B cell (primary cell): ENCODE measurements around the gene CELA3A. TPM values are rescaled to one million over a fixed set of nuclear protein-coding genes. Genes with fewer than 3 reads are reported as not detected.

Experiments used
- ATAC-seq: fragments of 200-7000 bp; cut with Tn5 transposase; one replicate; pipeline ENCODE4 v1.10.0; 2021; ENCODE audit warnings: low read depth, mild to moderate bottlenecking, moderate number of reproducible peaks, moderate library complexity
- CTCF ChIA-PET: fragments of 350-600 bp; sonication (Branson Sonifier 250); formaldehyde crosslinking; loops from one replicate; lab custom pipeline; 2021; ENCODE audit warnings: antibody characterized with exemption, inconsistent platforms; lab: Charles Lee
- POLR2A ChIA-PET: fragments of 350-600 bp; sonication (Branson Sonifier 250); formaldehyde crosslinking; loops from one replicate; lab custom pipeline; 2021; ENCODE audit warnings: antibody characterized with exemption; lab: Charles Lee
- DNase-seq: peaks from one replicate; pipeline ENCODE4 v3.0.0; 2013
- H2AFZ ChIP-seq: 2 replicates; pipeline ENCODE4 v1.6.1; 2012; ENCODE audit warnings: mild to moderate bottlenecking, low read depth, low read length; ENCODE audit not compliant: insufficient read depth, poor library complexity, severe bottlenecking
- H3K27ac ChIP-seq, 2 donors: 1 replicate in 1 of 2; 2 replicates in 1 of 2; pipeline ENCODE4 v1.5.1; 2012 to 2013; ENCODE audit warnings: low read length in 2 of 2, mild to moderate bottlenecking in 2 of 2, moderate library complexity in 1 of 2
- H3K27me3 ChIP-seq, 4 experiments: fragments of 200-600 bp in 1 of 4; sonication (generic) in 1 of 4; replicated peaks in 1 of 4; 1 replicate in 2 of 4; 2 replicates in 2 of 4; pipeline versions ENCODE4 v1.6.1 to v1.7.0; 2013 to 2016; ENCODE audit warnings: low read length in 3 of 4, mild to moderate bottlenecking in 2 of 4, mixed read lengths in 1 of 4, moderate library complexity in 1 of 4; ENCODE audit not compliant: insufficient read depth in 4 of 4, control insufficient read depth in 3 of 4; ENCODE audit errors: control extremely low read depth in 1 of 4
- H3K36me3 ChIP-seq, 2 experiments: replicated peaks in 1 of 2; 1 replicate in 1 of 2; 2 replicates in 1 of 2; pipeline versions ENCODE4 v1.6.1 to v1.7.1; 2013; ENCODE audit warnings: low read length in 1 of 2; ENCODE audit not compliant: insufficient read depth in 2 of 2, control insufficient read depth in 1 of 2; ENCODE audit errors: control extremely low read depth in 1 of 2, extremely low read depth in 1 of 2
- H3K4me1 ChIP-seq, 2 donors: fragments of 200-600 bp in 1 of 2; sonication (generic) in 1 of 2; 1 replicate in 1 of 2; 2 replicates in 1 of 2; pipeline versions ENCODE4 v1.5.1 to v1.6.1; 2013 to 2017; ENCODE audit warnings: low read length in 2 of 2; ENCODE audit not compliant: control insufficient read depth in 2 of 2, insufficient read depth in 2 of 2
- H3K4me2 ChIP-seq: replicated peaks from 2 replicates; pipeline ENCODE3; 2012; ENCODE audit warnings: mild to moderate bottlenecking, low read depth, low read length; ENCODE audit not compliant: poor library complexity, severe bottlenecking
- H3K4me3 ChIP-seq, 5 experiments: fragments of 200-600 bp in 1 of 5; sonication (generic) in 1 of 5; 1 replicate in 3 of 5; 2 replicates in 2 of 5; pipeline versions ENCODE4 v1.5.1 to v1.7.0; 2011 to 2016; ENCODE audit warnings: low read length in 4 of 5, mild to moderate bottlenecking in 4 of 5, low read depth in 2 of 5, control low read depth in 1 of 5, moderate library complexity in 1 of 5; ENCODE audit not compliant: insufficient read depth in 1 of 5; ENCODE audit errors: control extremely low read depth in 1 of 5, extremely low read depth in 1 of 5
- H3K79me2 ChIP-seq: fragments of 200-600 bp; sonication (generic); one replicate; pipeline ENCODE4 v1.6.0; 2016; ENCODE audit warnings: low read length; ENCODE audit not compliant: control insufficient read depth, insufficient read depth
- H3K9ac ChIP-seq: fragments of 200-600 bp; sonication (generic); 2 replicates; pipeline ENCODE4 v1.6.1; 2017; ENCODE audit warnings: mild to moderate bottlenecking, low read length, moderate library complexity
- H3K9me3 ChIP-seq, 3 donors: one replicate each; pipeline versions ENCODE4 v1.6.1 to v1.7.1; 2013; ENCODE audit warnings: low read length in 2 of 3; ENCODE audit not compliant: control insufficient read depth in 2 of 3, insufficient read depth in 1 of 3; ENCODE audit errors: control extremely low read depth in 1 of 3
- H4K20me1 ChIP-seq: 2 replicates; pipeline ENCODE4 v1.6.0; 2012; ENCODE audit warnings: mild to moderate bottlenecking, low read length; ENCODE audit not compliant: insufficient read depth, control insufficient read depth, poor library complexity, severe bottlenecking
- H3K27ac Mint-ChIP-seq: one replicate; pipeline ENCODE4 v1.8.0; 2021; ENCODE audit warnings: mixed read lengths
- H3K27me3 Mint-ChIP-seq: one replicate; pipeline ENCODE4 v1.8.0; 2021; ENCODE audit warnings: mixed read lengths
- H3K4me1 Mint-ChIP-seq: one replicate; pipeline ENCODE4 v1.8.0; 2021; ENCODE audit warnings: mixed read lengths
- H3K4me3 Mint-ChIP-seq: one replicate; pipeline ENCODE4 v1.8.0; 2021; ENCODE audit warnings: mixed read lengths
- H3K9me3 Mint-ChIP-seq: one replicate; pipeline ENCODE4 v1.8.0; 2022; ENCODE audit warnings: mixed read lengths; ENCODE audit not compliant: insufficient read depth
- CTCF ChIP-seq: fragments of 200-600 bp; IDR thresholded peaks from one replicate; pipeline ENCODE4 v1.8.0; 2022; ENCODE audit warnings: antibody characterized with exemption, mild to moderate bottlenecking
- EZH2 ChIP-seq: IDR thresholded peaks from 2 replicates; pipeline ENCODE4 v1.6.1; 2012; ENCODE audit warnings: borderline replicate concordance, low read depth, mild to moderate bottlenecking, moderate library complexity, low read length; ENCODE audit not compliant: insufficient read depth, poor library complexity, severe bottlenecking
- WGBS: methylation state at CpG from one replicate; pipeline ENCODE4 v1.1.5; 2013; ENCODE audit warnings: missing lambda C conversion rate; ENCODE audit not compliant: insufficient coverage; 5-methylcytosine and 5-hydroxymethylcytosine counted together
- intact Hi-C: fragments of 100-400 bp; cut with micrococcal nuclease; formaldehyde crosslinking; loops from one replicate; pipeline ENCODE4 v1.10.0; 2022
- polyA plus RNA-seq: library from polyadenylated mRNA; depleted of rRNA; stranded (reverse); fragments of >200 nt; gene quantifications from 2 replicates; pipeline ENCODE4 v1.2.3, GENCODE V29; 2012
- total RNA-seq, 2 donors: library from RNA; stranded (reverse); fragments of 120-200 nt in 1 of 2; gene quantifications; 1 replicate in 1 of 2; 2 replicates in 1 of 2; pipeline versions ENCODE4 v1.2.3 to v1.2.4, GENCODE V29; 2013 to 2022

The CELA3A gene
- total and polyA plus RNA-seq, 2 donors (not counting 1 experiment from before 2014, with no cell fraction given), result not detected

- POLR2A ChIA-PET, result no interaction called here
- no peak for TF ChIP-seq EZH2
Measured at GRCh38 chr1:21961799-21962198, 39.7 kb upstream of the CELA3A start.

GRCh38 chr1:21963477-21964217 lies 37.8 kb upstream of the CELA3A start:
- H3K79me2 ChIP-seq, result no peaks in the 10 kb centered on the region
- no peak overlapping the region for H3K9ac ChIP-seq
- no peak overlapping the region for H2AFZ ChIP-seq
- DNase-seq, result peak; percentile 83
- no peaks in the 10 kb centered on the region for H3K27me3 ChIP-seq
- H3K4me1 Mint-ChIP-seq, result no peaks in the 10 kb centered on the region
- WGBS, result 56% methylated on average over 9 of the region's 11 CpGs
- peaks cover 0 to 4% of the 10 kb centered on the region in 2 donors for H3K4me1 ChIP-seq
- H3K9me3 Mint-ChIP-seq, result no peaks in the 10 kb centered on the region
- H3K4me3 Mint-ChIP-seq, result no peak overlapping the region
- H3K36me3 ChIP-seq, result no peaks in the 10 kb centered on the region
- peak; percentile 96 for ATAC-seq
- H3K27ac Mint-ChIP-seq, result no peak overlapping the region
- no peak overlapping the region for H3K27ac ChIP-seq
- CTCF ChIA-PET, result interaction anchor here (0.7 to 1.8 kb wide), 10 partner anchors 14 to 455 kb away, joined by 3 to 5 read pairs (median 4); no protein-coding TSS in a partner anchor
- no peaks in the 10 kb centered on the region for H4K20me1 ChIP-seq
- H3K27me3 Mint-ChIP-seq, result peaks cover 14% of the 10 kb centered on the region
- H3K9me3 ChIP-seq, result no peaks in the 10 kb centered on the region
- POLR2A ChIA-PET, result no interaction called here
- no peak for TF ChIP-seq EZH2
- peak; percentile 94 for TF ChIP-seq CTCF
- no peak overlapping the region for H3K4me3 ChIP-seq
- intact Hi-C loops, result loop anchor here (1.0 to 10.0 kb wide), 4 partner anchors 260 to 709 kb away; partner anchors contain the start of gene ALPL
- no peak overlapping the region for H3K4me2 ChIP-seq

More at GRCh38 chr1:21961799-21962198, 39.7 kb upstream of the CELA3A start:
- CTCF ChIA-PET, result interaction anchor here (0.9 to 1.1 kb wide), 3 partner anchors 260 to 453 kb away, joined by 3 read pairs; partner anchors contain the start of gene ALPL
- Histone ChIP-seq H3K36me3 (no peaks in the 10 kb centered on the region), H3K27me3 (peaks cover 0 to 10% (median 0%) of the 10 kb centered on the region in 4 experiments), H3K4me3 (no peak overlapping the region), H3K9me3 (no peaks in the 10 kb centered on the region), H3K4me2 (no peak overlapping the region), H2AFZ (no peak overlapping the region), H3K4me1 (peaks cover 0 to 9% of the 10 kb centered on the region in 2 donors), H4K20me1 (no peaks in the 10 kb centered on the region), H3K27ac (no peak overlapping the region), H3K79me2 (no peaks in the 10 kb centered on the region), H3K9ac (no peak overlapping the region)
- whole genome bisulfite sequencing, result 83% methylated on average over 2 of the region's 2 CpGs
- Mint-ChIP-seq H3K27me3 (peaks cover 24% of the 10 kb centered on the region), H3K9me3 (no peaks in the 10 kb centered on the region), H3K27ac (no peak overlapping the region), H3K4me1 (peaks cover 3% of the 10 kb centered on the region), H3K4me3 (no peak overlapping the region)
- DNase-seq (no peak), ATAC-seq (no peak)
- intact Hi-C loops, result loop anchor here (5.0 to 10.0 kb wide), 2 partner anchors 304 to 707 kb away; no protein-coding TSS in a partner anchor
